Bronchial epithelial cell (primary cell): ENCODE results near the gene NRXN3. TPM values are rescaled to one million over a fixed set of nuclear protein-coding genes. Genes with fewer than 3 reads are reported as not detected.

ENCODE experiments used
- DNase-seq: peaks from one replicate; pipeline ENCODE4 v3.0.0-alpha.2; 2010; ENCODE audit warnings: low read depth
- FAIRE-seq: peaks from 2 replicates; lab custom pipeline; 2011; peaks lifted over from hg19 to GRCh38; lab: Jason Lieb, UNC
- H3K27me3 ChIP-seq: 2 replicates; pipeline ENCODE4 v1.5.1; 2011; ENCODE audit warnings: low read length; ENCODE audit not compliant: control insufficient read depth, insufficient read depth
- H3K36me3 ChIP-seq: 2 replicates; pipeline ENCODE4 v1.5.1; 2011; ENCODE audit warnings: low read length; ENCODE audit not compliant: control insufficient read depth, insufficient read depth
- H3K4me3 ChIP-seq: 2 replicates; pipeline ENCODE4 v1.5.1; 2011; ENCODE audit warnings: mild to moderate bottlenecking, low read depth, low read length, control low read depth
- CTCF ChIP-seq: IDR thresholded peaks from 2 replicates; pipeline ENCODE4 v1.5.1; 2011; ENCODE audit warnings: mild to moderate bottlenecking, moderate library complexity, low read length, control low read depth, inconsistent platforms; ENCODE audit not compliant: insufficient read depth, severe bottlenecking
- total RNA-seq: library from RNA; depleted of rRNA; stranded (reverse); fragments of >200 nt; gene quantifications from 2 replicates; pipeline ENCODE4 v1.2.1, GENCODE V29; 2014

Gene NRXN3
- total RNA-seq, 1 donor from 2014 or later = under 0.01 TPM

- no peak for TF ChIP-seq CTCF
- FAIRE-seq (no peak), DNase-seq (no peak)
- H3K4me3 ChIP-seq = no peak overlapping the region
- H3K27me3 ChIP-seq = no peaks in the 10 kb centered on the region
- H3K36me3 ChIP-seq = no peaks in the 10 kb centered on the region
These were observed 535.8 kb downstream of the NRXN3 start for GRCh38 chr14:78705989-78706388.

- Histone ChIP-seq H3K4me3 (no peak overlapping the region), H3K27me3 (no peaks in the 10 kb centered on the region), H3K36me3 (no peaks in the 10 kb centered on the region)
- DNase-seq = no peak
- TF ChIP-seq CTCF = no peak
- no peak for FAIRE-seq
These were observed 539.8 kb downstream of the NRXN3 start for GRCh38 chr14:78709795-78710557.

- Histone ChIP-seq H3K4me3 (no peak overlapping the region), H3K36me3 (no peaks in the 10 kb centered on the region), H3K27me3 (no peaks in the 10 kb centered on the region)
- FAIRE-seq (no peak), DNase-seq (no peak)
- no peak for TF ChIP-seq CTCF
These were observed 540.8 kb downstream of the NRXN3 start for GRCh38 chr14:78710963-78711362.

- Histone ChIP-seq H3K4me3 (no peak overlapping the region), H3K36me3 (no peaks in the 10 kb centered on the region), H3K27me3 (no peaks in the 10 kb centered on the region)
- DNase-seq = no peak
- no peak for TF ChIP-seq CTCF
- no peak for FAIRE-seq
These were observed 543.5 kb downstream of the NRXN3 start for GRCh38 chr14:78713716-78714115.

- DNase-seq = no peak
- no peak for FAIRE-seq
- no peak for TF ChIP-seq CTCF
- Histone ChIP-seq H3K27me3 (no peaks in the 10 kb centered on the region), H3K36me3 (no peaks in the 10 kb centered on the region), H3K4me3 (no peak overlapping the region)
These were observed 544.5 kb downstream of the NRXN3 start for GRCh38 chr14:78714711-78715110.
